Cardiac septum (tissue), 1 donor: ENCODE results near the gene CERS4. TPM values are rescaled to one million over a fixed set of nuclear protein-coding genes. Genes with fewer than 3 reads are reported as not detected.
"Not testable (repeated sequence)": the region's sequence is repeated elsewhere in the genome, so short reads cannot be mapped to it uniquely, and the experiment has no call there.

Experiments
- DNase-seq: peaks from one replicate; pipeline ENCODE4 v3.0.0-alpha.2; 2020; ENCODE audit warnings: low spot score
- intact Hi-C: fragments of 100-400 bp; cut with DNase I; formaldehyde crosslinking; loops from one replicate; pipeline ENCODE4 v1.14.0; 2022
- total RNA-seq: library from RNA; stranded (reverse); fragmentation: NEBNext Ultra II Directional; extraction: Animal tissue kit (Norgen Biotek cat#: 25700); gene quantifications from one replicate; pipeline ENCODE4 v1.2.1, GENCODE V29; 2021
- donor health status: DM: no; HTN: no; CAD: no.

Gene CERS4
- total RNA-seq, 1 donor from 2014 or later = 24.1 TPM

- DNase-seq = no peak
- intact Hi-C loops = loop anchor here (5.0 kb wide), 1 partner anchor 44 kb away; no protein-coding TSS in a partner anchor
Observed at GRCh38 chr19:8208119-8208921, 850 bp upstream of the CERS4 start.

DNA sequence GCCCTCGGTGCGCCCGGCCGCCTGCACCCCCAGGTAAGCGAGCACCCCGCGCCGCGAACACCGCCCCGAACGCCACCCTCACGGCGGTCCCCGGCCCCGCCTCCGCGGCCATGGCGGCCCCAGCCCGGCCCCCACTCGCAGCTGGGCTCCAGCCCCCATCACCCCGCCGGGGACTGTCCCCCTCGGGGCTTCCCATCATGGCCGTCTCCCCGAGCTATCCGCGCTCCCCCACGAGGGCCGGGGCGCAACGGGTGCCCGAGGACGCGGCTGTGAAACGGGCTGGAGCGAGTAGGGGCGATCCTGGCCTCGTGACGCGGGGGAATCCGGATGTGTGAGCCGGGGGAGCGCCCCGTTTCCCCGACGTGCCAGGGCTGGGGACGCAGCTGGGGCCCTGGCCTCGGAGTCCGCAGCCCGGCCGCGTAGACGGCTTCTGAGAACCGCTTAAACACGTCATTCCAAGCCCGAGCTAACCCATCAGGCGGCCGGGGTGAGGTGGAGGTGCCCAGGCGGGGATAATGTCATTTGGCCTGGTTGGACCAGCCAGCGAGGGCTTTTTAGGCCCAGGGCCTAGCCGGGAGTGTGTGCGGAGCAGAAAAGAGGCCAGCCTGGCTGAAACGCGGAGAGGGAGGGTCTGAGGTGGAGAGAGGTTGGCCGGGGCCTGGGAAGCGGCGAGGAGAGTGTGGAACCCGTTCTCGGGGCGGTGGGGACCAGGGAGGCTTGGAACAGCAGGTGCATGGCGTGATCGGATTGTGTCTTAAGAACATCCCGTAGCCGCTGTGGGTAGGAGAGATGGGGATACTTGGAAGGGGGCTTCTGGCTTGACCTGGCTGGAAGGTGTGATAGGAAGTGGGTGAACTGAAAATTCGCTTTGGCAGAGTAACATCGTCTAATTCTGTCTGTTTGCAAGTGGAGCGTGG lies 550 bp downstream of the CERS4 start:
- peak; percentile 83 for DNase-seq
- intact Hi-C loops = loop anchor here (5.0 kb wide), 1 partner anchor 43 kb away; no protein-coding TSS in a partner anchor

DNA sequence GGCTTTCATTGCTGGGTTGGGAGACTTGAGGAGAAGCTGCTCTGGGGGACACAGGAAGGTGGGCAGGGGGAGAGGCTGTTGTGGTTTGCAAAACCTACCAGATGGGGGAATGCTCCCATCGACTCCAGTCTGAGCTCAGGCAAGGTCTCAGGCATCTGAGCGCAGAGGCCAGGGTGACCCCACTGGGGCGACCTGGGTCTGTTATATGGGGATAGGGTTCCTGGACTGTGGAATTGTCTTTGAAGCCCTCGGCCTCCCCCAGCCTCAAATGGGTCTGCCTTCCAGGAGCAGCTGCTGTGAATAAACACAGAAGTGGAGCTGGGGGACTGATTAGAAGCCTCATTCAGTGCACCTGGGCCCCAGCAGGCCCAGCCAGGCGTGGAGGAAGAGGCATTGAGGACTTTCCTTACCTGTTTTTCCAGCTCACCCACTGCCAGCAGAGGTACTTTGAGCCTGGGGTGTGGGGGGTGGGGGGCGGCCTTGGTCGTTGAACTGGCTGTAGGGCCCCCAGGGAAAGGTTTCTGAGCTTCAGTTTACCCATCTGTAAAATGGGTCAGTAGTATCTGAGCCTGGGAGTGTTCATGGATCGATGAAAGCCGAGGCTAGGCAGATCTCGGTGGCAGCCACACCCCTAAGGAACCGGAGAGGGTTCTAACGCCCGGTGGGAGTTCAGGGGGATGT lies 1.4 kb downstream of the CERS4 start:
- intact Hi-C loops = no loop called here
- DNase-seq = no peak

GRCh38 chr19:8212212-8212611 lies 3.0 kb downstream of the CERS4 start:
- intact Hi-C loops = no loop called here
- no peak for DNase-seq

DNA sequence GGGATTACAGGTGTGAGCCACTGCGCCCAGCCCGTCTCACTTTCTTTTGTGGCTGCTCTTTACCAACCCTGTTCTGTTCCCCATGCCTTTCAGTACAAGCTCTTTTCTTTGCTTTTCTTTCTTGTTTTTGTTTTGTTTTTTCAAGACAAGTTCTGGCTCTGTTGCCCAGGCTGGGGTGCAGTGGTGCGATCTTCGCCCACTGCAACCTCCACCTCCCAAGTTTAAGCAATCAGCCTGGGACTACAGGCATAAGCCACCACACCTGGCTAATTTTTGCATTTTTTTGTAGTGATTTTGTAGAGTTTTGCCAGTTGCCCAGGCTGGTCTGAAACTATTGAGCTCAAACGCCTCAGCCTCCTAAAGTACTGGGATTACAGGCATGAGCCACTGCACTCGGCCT lies 3.7 kb downstream of the CERS4 start:
- intact Hi-C loops = no loop called here

GRCh38 chr19:8213827-8214672 lies 4.9 kb downstream of the CERS4 start:
- DNase-seq = no peak
- intact Hi-C loops = no loop called here

More for the DNA sequence above, 3.7 kb downstream of the CERS4 start:
- no peak for DNase-seq

DNA sequence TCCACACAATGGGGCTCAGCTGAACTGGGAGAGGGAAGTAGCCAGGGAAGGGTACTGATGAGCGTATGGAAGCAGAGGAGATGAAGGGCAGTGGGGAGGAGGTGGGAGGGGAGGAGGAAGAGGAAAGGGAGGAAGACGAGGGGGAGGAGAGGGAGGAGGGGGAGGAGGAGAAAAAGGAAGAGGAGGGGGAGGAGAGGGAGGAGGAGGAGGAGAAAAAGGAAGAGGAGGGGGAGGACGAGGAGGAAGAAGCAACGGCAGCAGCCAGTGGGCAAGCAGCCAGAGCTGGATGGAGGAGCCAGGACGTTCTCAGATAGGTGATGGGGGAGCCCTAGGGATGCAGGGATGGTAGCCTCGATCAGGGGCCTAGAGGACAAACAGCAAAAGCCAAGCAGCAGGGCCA lies 5.6 kb downstream of the CERS4 start:
- intact Hi-C loops = no loop called here
- no peak for DNase-seq

DNA sequence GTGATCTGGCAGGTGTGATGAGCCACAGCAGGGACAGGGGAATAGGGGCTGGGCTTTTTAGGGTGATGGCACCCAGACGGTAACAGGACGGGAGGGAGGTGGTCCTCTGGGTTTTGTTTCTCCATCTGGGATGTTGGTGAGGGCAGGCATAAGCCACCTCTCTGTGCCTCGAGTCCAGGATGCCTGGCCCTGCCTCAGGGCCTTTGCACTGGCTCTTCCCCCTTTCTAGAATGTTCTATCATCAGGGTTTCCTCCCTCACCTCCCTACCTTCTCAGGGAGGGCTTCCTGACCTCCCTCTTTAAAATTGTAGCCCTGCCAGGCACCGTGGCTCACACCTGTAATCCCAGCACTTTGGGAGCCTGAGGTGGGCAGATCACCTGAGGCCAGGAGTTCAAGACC lies 6.6 kb downstream of the CERS4 start:
- intact Hi-C loops = no loop called here
- DNase-seq = no peak

- no peak for DNase-seq
- intact Hi-C loops = no loop called here
Observed at GRCh38 chr19:8216357-8216756, 7.2 kb downstream of the CERS4 start.

- intact Hi-C loops, DNase-seq: not testable (repeated sequence)
Observed at GRCh38 chr19:8218127-8218526, 9.0 kb downstream of the CERS4 start.

GRCh38 chr19:8220481-8220880 lies 11.3 kb downstream of the CERS4 start:
- intact Hi-C loops = no loop called here

GRCh38 chr19:8221161-8221560 lies 12.0 kb downstream of the CERS4 start:
- intact Hi-C loops = no loop called here
- no peak for DNase-seq

More at GRCh38 chr19:8220481-8220880, 11.3 kb downstream of the CERS4 start:
- no peak for DNase-seq

DNA sequence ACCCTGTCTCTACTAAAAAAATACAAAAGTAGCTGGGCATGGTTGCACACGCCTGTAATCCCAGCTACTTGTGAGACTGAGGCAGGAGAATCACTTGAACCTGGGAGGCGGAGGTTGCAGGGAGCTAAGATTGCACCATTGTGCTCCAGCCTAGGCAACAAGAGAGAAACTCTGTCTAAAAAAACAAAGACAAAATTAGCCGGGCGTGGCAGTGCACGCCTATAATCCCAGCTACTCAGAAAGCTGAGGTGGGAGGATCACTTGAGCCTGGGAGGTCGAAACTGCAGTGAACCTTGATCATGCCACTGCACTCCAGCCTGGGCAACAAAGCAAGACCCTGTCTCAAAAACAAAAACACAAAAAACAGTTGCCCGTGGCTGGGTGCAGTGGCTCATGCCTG lies 14.3 kb downstream of the CERS4 start:
- intact Hi-C loops, DNase-seq: not testable (repeated sequence)

- DNase-seq = no peak
- intact Hi-C loops = no loop called here
Observed at GRCh38 chr19:8224394-8225145, 15.4 kb downstream of the CERS4 start.

DNA sequence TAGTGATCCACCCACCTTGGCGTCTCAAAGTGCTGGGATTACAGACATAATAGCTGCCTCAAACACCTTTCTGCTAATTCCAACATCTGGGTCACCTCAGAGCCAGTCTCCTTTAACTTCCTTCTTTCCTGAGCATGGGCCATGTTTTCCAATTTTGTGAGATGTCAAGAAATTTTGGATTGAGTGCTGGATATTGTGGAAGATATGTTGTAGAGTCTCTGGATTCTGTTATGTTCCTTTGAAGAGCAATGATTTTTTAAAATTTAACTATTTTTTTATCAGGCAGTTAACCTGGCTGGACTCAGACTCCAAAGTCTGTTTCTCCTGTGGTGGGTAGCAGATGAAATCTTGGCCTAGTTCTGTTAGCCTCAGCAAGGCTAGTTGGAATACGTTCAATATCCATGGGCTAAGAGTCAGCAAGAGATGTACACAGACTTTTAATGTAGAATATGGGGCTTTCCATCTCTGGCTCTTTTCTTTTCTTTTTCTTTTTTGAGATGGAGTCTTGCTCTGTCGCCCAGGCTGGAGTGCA lies 22.0 kb downstream of the CERS4 start:
- intact Hi-C loops = no loop called here
- DNase-seq = no peak

GRCh38 chr19:8233370-8233769 lies 24.2 kb downstream of the CERS4 start:
- intact Hi-C loops = no loop called here

GRCh38 chr19:8237026-8237425 lies 27.9 kb downstream of the CERS4 start:
- intact Hi-C loops = no loop called here
- DNase-seq = no peak

More at GRCh38 chr19:8233370-8233769, 24.2 kb downstream of the CERS4 start:
- DNase-seq = no peak

GRCh38 chr19:8238251-8238650 lies 29.1 kb downstream of the CERS4 start:
- intact Hi-C loops = no loop called here

More at GRCh38 chr19:8238251-8238650, 29.1 kb downstream of the CERS4 start:
- no peak for DNase-seq
